HG03108 (cell line): ENCODE results near the gene CUZD1.

Experiments
- ATAC-seq: cut with Tn5 transposase; IDR thresholded peaks from one replicate; pipeline ENCODE4 v1.9.1; 2021; ENCODE audit warnings: moderate library complexity; ENCODE audit not compliant: unreplicated experiment

The CUZD1 gene

DNA sequence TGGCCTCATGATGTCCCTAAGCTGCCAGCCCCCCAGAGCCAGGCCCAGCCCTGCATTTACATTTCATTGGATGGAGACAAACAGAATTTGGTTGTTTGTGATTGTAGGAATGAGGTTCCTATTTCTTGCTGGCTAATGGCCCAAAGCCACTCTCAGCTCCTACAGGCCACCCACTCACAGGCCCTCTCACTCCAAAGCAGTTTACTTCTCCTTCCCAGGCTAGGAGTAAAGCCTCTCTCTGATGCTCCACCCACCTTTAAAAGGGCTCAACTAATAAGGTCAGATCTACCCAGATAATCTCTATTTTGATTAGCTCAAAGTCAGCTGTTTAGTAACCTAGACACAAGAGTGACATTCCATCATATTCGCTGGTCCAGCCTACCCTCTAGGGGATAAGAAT is 11.2 kb upstream of the CUZD1 start:
- ATAC-seq, result no peak

- no peak for ATAC-seq
Measured at GRCh38 chr10:122855745-122856144, 10.1 kb upstream of the CUZD1 start.

- no peak for ATAC-seq
Measured at GRCh38 chr10:122854648-122855047, 9.0 kb upstream of the CUZD1 start.

DNA sequence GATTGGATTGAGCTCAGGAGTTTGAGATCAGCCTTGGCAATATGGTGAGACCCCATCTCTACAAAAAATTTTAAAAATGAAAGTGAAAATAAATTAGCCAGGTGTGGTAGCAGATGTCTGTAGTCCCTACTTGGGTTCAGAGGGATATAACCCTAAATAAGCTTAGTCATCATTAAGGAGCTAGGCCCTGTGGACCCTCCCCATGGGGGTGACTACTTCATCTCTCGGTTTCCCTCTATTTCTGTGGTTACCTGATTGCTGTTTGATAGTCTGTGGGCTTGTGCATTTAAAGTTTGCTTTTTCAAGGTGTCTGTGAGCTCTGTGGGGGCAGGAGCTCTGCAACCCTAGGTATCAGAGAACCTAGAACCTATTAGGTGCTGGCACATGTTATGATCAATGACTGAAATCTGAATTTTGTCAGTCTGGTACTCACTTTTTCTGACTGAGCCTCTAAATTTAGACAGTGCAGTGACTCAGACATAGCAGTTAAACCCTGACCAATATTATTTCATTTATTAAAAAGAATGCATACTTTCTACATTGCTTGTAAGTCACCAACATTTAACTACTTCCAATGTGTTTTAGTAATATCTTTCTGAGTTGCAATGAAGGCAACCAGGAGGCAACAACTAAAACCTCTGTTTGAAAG is 8.1 kb upstream of the CUZD1 start:
- no peak for ATAC-seq

DNA sequence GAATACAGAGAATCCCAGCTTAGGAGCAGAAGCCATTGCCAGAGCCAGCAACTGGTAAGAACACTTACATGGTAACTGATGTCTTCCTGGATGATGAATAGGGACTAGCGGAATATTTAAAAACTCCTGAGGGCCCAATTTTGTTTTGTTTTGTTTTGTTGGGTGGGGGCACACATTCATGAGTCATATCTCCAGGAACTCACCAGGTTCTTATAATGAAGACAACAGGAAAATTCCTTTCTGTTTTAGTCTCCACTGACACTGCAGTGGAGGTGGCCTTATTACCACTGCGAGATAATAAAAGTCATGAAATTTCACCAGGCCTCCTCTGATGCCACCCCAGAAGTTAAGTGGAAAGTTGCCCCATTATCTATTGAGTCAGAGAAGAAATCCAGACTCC is 6.6 kb upstream of the CUZD1 start:
- no peak for ATAC-seq

GRCh38 chr10:122850705-122851640 is 5.3 kb upstream of the CUZD1 start:
- no peak for ATAC-seq

DNA sequence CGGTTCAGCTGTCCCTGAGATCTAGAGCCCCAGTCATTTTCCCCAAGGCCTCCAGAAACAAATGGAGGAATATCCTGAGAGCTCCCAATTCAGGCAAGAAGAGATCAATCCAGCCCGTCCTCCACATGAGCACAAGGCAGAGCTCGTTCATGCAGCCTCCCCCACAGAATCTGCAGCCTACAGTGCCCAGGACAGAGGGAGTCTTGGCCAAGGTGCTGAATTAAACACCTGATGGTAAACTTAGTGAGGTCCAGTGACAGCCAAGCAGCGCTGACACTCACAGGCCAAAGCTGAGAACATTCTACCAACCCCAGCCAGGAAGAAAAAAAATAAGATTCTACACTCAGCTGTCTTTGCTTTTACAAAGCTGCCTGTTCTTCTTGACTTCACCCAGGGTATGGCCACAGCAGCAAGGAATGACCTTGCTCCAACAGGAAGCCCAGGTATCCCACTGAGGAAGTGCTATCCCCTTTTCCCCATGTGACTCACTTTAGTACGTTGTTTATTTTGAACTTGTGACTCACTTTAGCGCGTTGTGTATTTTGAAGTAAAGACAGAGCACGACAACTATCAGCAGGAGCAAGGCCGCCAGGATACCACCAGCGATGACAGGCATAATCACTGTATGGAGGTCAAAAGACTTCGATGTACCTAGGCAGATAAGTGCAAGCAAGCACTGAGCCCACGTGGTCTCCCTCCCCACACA is 4.4 kb upstream of the CUZD1 start:
- ATAC-seq, result no peak

- no peak for ATAC-seq
Measured at GRCh38 chr10:122849090-122849489, 3.4 kb upstream of the CUZD1 start.

DNA sequence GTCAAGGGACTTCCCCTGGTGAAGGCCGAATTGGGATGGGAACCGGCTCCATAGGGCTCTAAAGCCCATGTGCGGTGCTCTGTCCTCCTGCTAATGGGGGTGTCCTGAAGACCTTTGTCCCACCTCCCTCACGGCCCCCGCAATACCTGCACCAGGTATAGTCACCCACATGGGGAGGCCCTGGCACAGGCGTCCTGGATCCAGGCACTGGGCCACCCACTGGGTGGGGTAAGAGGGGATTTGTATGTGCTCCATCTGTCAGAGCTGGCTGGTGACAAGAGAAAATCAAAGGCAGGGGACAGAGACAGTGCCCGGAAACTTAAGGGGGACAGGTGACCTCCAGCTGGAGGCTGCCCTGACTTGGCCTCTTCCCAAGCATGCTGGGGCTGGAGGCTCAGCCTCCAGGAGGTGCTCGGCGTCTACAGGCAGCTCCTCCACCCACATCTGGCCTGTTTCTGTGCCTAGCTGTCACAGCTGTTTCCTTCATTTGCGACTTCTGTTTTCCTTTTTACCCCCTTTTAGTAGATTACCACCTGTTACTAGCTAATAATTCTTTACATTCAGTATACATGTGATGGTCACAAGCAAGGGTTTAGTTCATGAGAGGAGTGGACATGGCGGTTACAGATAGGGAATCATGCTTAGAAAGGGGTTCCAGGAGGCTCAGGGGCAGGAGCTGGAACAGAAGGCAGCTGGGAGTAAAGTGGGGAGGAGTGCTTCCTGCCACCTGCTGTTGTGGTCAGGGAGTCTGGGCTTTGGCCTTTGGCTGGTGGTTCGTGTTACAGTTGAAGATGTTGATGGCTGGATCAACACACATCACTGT is 2.3 kb upstream of the CUZD1 start:
- no peak for ATAC-seq

- no peak for ATAC-seq
Measured at GRCh38 chr10:122844146-122844545, 1.5 kb downstream of the CUZD1 start.

DNA sequence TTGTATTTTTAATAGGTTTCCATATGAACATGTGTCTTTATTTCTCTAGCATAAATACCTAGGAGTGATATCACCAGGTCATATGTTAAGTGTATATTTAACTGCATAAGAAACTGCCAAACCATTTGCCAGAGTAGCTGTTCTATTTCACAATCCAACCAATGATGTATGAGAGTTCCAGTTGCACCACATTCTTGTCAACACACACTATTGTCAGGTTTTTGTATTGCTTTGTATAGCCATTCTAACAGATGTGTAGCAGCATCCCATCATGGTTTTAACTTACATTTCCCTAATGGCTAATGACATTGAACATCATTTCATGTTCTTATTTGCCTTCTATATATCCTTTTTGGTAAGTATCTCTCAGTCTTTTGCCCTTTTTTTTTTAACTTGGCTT is 4.1 kb downstream of the CUZD1 start:
- no peak for ATAC-seq

- no peak for ATAC-seq
Measured at GRCh38 chr10:122839505-122839904, 6.2 kb downstream of the CUZD1 start.

- ATAC-seq, result no peak
Measured at GRCh38 chr10:122838880-122839279, 6.8 kb downstream of the CUZD1 start.

DNA sequence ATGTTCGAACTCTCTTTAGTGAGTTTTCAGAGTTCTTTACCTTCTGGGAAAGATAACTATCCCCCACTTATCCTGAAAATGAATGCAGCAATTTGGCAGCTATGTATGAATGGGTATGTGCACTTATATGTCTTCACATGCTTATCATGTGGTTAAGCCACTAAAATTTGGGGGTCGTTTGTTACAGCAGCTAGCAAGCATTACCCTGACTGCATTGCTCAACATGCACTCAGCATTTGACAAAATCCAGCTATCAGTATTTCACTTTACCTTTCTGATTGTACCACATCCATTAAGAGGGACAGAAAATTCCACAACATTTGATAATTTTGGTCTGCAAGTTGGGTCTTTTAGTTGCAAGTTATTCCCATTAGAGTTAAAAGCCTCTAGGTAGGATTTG is 9.7 kb downstream of the CUZD1 start:
- ATAC-seq, result no peak

GRCh38 chr10:122830965-122831353 is 14.7 kb downstream of the CUZD1 start:
- ATAC-seq, result no peak

GRCh38 chr10:122830273-122830964 is 15.2 kb downstream of the CUZD1 start:
- ATAC-seq, result no peak

DNA sequence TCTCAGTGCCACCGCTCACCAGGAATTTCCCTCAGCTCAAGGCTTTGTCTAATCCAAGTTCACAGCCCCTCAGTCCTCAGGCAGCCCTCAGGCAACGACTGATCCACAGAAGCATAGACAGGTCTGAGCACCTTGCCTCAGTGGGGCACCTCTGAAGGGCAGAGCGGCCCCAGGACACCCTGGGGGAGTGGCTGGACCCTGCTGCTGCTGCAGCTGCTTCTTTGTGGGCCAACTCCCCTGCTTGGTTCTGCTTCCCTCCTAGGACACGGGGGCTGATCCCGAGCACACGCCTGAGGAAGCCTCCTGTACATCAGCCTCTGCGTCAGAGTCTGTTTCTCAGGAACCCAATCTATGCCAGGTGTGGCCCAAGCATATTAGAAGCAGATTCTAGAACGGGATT is 16.2 kb downstream of the CUZD1 start:
- ATAC-seq, result no peak

DNA sequence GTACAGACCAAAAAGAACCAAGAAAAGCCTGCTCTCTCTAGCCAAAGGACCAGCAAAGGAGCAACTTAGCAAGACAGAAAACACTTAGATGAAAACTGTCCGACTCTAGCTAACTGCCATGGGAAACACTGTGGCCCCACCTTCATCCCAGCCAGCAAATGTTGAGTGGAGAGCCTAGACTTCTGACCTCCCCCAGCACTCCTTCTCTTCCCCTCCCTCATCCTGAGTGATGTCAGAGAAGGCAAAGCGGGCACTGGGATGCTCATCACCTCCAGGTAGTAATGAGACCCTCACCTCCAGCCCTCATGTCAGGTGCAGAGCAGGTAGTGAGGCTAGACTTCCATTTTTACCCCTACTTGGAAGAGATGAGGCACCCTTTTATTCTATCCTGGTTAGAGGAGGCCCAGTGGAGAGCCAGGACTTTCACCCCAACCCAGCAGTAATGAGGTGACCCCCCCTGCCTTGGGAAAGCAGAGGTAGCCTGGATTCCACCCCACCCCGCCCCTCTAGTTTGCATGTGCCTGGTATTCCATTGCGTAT is 16.9 kb downstream of the CUZD1 start:
- ATAC-seq, result no peak

DNA sequence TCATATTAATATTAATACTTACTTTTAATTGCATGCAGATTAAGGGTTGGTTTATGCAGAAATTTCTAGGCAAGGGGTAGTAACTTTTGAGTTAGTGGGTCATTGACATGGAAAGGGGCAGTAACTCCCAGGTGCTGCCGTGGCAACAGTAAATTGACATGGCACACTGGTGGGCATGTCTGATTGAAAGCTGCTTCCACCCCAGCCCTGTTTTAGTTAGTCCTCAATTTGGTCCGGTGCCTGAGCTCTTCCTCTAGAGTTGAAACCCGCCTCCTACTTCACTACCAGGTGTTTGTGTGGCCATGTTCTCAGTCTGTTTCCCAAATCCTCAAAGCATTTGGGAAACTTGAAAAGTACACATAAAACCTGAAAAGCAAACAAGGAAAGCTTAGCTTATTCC is 18.4 kb downstream of the CUZD1 start:
- no peak for ATAC-seq
